ENCODE data around the gene DFFA. TPM values are rescaled to one million over a fixed set of nuclear protein-coding genes. Genes with fewer than 3 reads are reported as not detected.

The DFFA gene
- total RNA-seq, 1 experiment from 2014 or later = 86.5 TPM

DNA sequence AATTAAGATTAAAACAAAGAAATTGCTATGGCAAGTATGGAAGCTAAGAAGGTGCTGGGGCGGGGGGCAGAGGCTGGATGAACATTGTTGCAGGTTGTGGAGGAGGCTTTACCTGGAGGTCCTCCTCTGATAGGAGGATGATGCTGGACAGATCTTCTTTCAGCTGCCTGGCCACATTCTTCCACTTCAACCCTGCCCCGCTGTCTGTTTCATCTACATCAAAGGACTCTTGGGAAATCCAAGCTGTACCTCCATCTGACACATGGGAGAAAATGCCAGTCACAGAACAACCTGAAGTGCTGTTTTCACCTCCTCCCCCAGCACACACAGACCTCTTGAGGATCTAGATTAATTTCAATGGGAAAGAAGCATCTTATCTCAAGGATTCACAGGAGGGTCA is 5.3 kb downstream of the DFFA start (continued):
- TF ChIP-seq IRF2 (CRISPR knock-in tag; IDR thresholded peaks at IDR 0.05; ENCODE audit: borderline replicate concordance, low read depth) = no peak
- TF ChIP-seq, protein P1, sequence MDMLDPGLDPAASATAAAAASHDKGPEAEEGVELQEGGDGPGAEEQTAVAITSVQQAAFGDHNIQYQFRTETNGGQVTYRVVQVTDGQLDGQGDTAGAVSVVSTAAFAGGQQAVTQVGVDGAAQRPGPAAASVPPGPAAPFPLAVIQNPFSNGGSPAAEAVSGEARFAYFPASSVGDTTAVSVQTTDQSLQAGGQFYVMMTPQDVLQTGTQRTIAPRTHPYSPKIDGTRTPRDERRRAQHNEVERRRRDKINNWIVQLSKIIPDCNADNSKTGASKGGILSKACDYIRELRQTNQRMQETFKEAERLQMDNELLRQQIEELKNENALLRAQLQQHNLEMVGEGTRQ (CRISPR knock-in tag; IDR thresholded peaks at IDR 0.05) = no peak
- no peak for TF ChIP-seq CDX4 (CRISPR knock-in tag; IDR thresholded peaks at IDR 0.05; ENCODE audit: borderline replicate concordance)
- TF ChIP-seq PRDM15 (CRISPR knock-in tag; IDR thresholded peaks at IDR 0.05) = no peak

DNA sequence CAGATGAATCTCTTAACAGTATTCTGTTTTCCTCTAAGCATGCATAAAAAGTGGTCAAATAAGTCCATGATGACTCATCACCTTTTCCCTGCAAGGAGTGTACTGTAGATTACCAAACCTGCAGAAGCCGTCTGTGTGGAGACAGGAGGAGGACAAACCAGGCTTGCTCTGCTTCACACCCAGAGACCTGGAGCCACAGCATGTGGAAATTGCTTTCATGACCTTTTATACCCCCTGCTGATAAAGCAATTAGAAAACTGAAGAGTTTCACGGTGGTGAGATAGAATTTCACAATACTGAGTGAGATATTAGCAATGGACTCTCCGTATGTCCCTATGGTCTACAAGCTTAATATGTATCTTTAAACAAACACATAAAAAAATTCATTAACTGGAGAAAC is 13.1 kb downstream of the DFFA start:
- ATAC-seq (no peak), DNase-seq (ENCODE audit: low spot score) (no peak)
- Mint-ChIP-seq H3K27me3 (ENCODE audit: low read depth) (no peaks in the 10 kb centered on the region), H3K27ac (peak overlapping the region; percentile 63; the same call in 1 of the 2 replicates), H3K36me3 (peaks cover 44% of the 10 kb centered on the region), H3K4me1 (no peaks in the 10 kb centered on the region), H3K4me3 (no peak overlapping the region), H3K9me3 (no peaks in the 10 kb centered on the region)
- ChIA-PET CTCF (interaction anchor here (0.7 to 1.3 kb wide), 2 partner anchors 29 to 485 kb away, joined by 4 to 5 read pairs; partner anchors contain the start of gene CENPS), POLR2A (no interaction called here)
- no peak for TF ChIP-seq FOXK1 (CRISPR knock-in tag; IDR thresholded peaks at IDR 0.05)
- no peak for TF ChIP-seq FOXP4 (CRISPR knock-in tag; IDR thresholded peaks at IDR 0.05)
- no peak for TF ChIP-seq JUN (CRISPR knock-in tag; IDR thresholded peaks at IDR 0.05)
- no peak for TF ChIP-seq GRHL2 (CRISPR knock-in tag; IDR thresholded peaks at IDR 0.05; ENCODE audit: insufficient replicate concordance, severe bottlenecking)
- TF ChIP-seq, protein P2, sequence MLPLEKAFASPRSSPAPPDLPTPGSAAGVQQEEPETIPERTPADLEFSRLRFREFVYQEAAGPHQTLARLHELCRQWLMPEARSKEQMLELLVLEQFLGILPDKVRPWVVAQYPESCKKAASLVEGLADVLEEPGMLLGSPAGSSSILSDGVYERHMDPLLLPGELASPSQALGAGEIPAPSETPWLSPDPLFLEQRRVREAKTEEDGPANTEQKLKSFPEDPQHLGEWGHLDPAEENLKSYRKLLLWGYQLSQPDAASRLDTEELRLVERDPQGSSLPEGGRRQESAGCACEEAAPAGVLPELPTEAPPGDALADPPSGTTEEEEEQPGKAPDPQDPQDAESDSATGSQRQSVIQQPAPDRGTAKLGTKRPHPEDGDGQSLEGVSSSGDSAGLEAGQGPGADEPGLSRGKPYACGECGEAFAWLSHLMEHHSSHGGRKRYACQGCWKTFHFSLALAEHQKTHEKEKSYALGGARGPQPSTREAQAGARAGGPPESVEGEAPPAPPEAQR (CRISPR knock-in tag; IDR thresholded peaks at IDR 0.05) = no peak
- TF ChIP-seq CBFB (CRISPR knock-in tag; IDR thresholded peaks at IDR 0.05; ENCODE audit: low read depth) = no peak
- TF ChIP-seq, protein P3, sequence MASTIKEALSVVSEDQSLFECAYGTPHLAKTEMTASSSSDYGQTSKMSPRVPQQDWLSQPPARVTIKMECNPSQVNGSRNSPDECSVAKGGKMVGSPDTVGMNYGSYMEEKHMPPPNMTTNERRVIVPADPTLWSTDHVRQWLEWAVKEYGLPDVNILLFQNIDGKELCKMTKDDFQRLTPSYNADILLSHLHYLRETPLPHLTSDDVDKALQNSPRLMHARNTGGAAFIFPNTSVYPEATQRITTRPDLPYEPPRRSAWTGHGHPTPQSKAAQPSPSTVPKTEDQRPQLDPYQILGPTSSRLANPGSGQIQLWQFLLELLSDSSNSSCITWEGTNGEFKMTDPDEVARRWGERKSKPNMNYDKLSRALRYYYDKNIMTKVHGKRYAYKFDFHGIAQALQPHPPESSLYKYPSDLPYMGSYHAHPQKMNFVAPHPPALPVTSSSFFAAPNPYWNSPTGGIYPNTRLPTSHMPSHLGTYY (CRISPR knock-in tag; IDR thresholded peaks at IDR 0.05) = no peak
- TF ChIP-seq, protein P4, sequence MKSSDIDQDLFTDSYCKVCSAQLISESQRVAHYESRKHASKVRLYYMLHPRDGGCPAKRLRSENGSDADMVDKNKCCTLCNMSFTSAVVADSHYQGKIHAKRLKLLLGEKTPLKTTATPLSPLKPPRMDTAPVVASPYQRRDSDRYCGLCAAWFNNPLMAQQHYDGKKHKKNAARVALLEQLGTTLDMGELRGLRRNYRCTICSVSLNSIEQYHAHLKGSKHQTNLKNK (CRISPR knock-in tag; IDR thresholded peaks at IDR 0.05) = no peak
- no peak for TF ChIP-seq MAX (CRISPR knock-in tag; IDR thresholded peaks at IDR 0.05)
- TF ChIP-seq, protein P5, sequence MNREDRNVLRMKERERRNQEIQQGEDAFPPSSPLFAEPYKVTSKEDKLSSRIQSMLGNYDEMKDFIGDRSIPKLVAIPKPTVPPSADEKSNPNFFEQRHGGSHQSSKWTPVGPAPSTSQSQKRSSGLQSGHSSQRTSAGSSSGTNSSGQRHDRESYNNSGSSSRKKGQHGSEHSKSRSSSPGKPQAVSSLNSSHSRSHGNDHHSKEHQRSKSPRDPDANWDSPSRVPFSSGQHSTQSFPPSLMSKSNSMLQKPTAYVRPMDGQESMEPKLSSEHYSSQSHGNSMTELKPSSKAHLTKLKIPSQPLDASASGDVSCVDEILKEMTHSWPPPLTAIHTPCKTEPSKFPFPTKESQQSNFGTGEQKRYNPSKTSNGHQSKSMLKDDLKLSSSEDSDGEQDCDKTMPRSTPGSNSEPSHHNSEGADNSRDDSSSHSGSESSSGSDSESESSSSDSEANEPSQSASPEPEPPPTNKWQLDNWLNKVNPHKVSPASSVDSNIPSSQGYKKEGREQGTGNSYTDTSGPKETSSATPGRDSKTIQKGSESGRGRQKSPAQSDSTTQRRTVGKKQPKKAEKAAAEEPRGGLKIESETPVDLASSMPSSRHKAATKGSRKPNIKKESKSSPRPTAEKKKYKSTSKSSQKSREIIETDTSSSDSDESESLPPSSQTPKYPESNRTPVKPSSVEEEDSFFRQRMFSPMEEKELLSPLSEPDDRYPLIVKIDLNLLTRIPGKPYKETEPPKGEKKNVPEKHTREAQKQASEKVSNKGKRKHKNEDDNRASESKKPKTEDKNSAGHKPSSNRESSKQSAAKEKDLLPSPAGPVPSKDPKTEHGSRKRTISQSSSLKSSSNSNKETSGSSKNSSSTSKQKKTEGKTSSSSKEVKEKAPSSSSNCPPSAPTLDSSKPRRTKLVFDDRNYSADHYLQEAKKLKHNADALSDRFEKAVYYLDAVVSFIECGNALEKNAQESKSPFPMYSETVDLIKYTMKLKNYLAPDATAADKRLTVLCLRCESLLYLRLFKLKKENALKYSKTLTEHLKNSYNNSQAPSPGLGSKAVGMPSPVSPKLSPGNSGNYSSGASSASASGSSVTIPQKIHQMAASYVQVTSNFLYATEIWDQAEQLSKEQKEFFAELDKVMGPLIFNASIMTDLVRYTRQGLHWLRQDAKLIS (CRISPR knock-in tag; IDR thresholded peaks at IDR 0.05; ENCODE audit: borderline replicate concordance) = no peak
- TF ChIP-seq HMGXB4 (CRISPR knock-in tag; IDR thresholded peaks at IDR 0.05) = no peak
- no peak for TF ChIP-seq RELA (CRISPR knock-in tag; IDR thresholded peaks at IDR 0.05; ENCODE audit: borderline replicate concordance)
- TF ChIP-seq ATF3 (CRISPR knock-in tag; conservative IDR thresholded peaks at IDR 0.05) = no peak

Measured in WTC11 (cell line).